Subcutaneous abdominal adipose tissue (tissue), 5 donors: ENCODE measurements around the gene MTRF1.

Experiments used
- H3K27ac ChIP-seq: one replicate; pipeline ENCODE4 v1.7.0; 2013; ENCODE audit warnings: low read depth, mild to moderate bottlenecking, inconsistent platforms, low read length, moderate library complexity
- H3K27me3 ChIP-seq, 5 donors: one replicate each; pipeline ENCODE4 v1.7.0; 2013; ENCODE audit warnings: low read length in 5 of 5, inconsistent platforms in 1 of 5; ENCODE audit not compliant: control insufficient read depth in 5 of 5, insufficient read depth in 4 of 5
- H3K36me3 ChIP-seq, 5 donors: one replicate each; pipeline ENCODE4 v1.7.0; 2013; ENCODE audit warnings: low read length in 5 of 5; ENCODE audit not compliant: control insufficient read depth in 5 of 5, insufficient read depth in 5 of 5
- H3K4me1 ChIP-seq, 5 donors: one replicate each; pipeline ENCODE4 v1.7.0; 2013; ENCODE audit warnings: low read length in 5 of 5, mild to moderate bottlenecking in 3 of 5, moderate library complexity in 1 of 5; ENCODE audit not compliant: control insufficient read depth in 5 of 5, insufficient read depth in 5 of 5
- H3K4me3 ChIP-seq, 5 donors: one replicate each; pipeline ENCODE4 v1.7.0; 2013; ENCODE audit warnings: low read length in 5 of 5, low read depth in 1 of 5
- H3K9ac ChIP-seq, 5 donors: one replicate each; pipeline ENCODE4 v1.7.0; 2013; ENCODE audit warnings: low read length in 5 of 5, mild to moderate bottlenecking in 4 of 5, moderate library complexity in 3 of 5
- H3K9me3 ChIP-seq, 5 donors: one replicate each; pipeline ENCODE4 v1.7.0; 2013; ENCODE audit warnings: low read length in 5 of 5; ENCODE audit not compliant: control insufficient read depth in 5 of 5
- donor health status: healthy.
- donor health status: healthy.
- donor health status: healthy.
- donor health status: healthy.
- donor health status: healthy.

MTRF1 gene

DNA sequence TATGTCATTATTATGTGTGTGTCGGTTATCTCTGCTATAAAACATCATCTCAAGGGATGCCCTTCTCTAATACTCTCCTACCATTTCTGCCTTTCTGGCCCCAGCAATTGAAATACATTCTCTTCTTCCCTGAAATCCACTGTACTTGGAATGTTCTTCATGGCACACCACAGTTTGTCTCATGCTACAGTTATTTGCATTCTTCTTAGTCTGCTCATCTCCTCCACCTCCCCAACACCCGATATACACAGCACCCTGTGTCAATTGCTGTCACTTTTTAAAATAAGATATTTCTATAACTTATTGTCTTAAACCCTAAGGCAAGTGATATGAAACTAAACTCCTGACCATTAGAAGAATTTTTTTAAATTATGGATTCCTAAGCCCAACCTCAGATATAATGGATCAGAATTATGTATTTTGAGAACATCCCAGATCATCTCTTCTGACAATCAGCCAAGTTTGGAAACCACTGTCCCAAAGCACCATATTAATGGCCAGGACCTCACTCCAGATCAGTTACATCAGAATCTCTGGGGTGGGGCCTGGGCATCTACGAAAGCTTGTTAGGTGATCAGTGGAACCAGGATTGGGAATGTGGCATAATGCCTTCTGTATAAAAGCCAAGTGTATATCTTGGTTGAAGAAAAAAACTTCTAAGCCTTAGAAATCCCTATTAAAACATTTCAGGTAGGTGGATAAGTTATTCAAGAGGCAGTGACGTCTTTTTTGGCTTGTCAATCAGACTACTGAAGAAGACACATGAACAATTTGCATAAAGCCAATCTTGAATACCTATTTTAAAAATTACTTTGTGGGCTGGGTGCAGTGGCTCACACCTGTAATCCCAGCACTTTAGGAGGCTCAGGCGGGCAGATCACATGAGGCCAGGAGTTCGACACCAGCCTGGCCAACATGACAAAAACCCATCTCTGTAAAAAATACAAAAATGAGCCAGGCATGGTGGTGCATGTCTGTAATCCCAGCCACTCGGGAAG, 39.0 kb downstream of the MTRF1 start:
- no peaks in the 10 kb centered on the region for H3K4me1 ChIP-seq
- H3K36me3 ChIP-seq, result peaks cover 0 to 19% (median 3%) of the 10 kb centered on the region in 5 donors
- H3K27me3 ChIP-seq, result no peaks in the 10 kb centered on the region
- H3K27ac ChIP-seq, result no peak overlapping the region
- no peak overlapping the region for H3K9ac ChIP-seq
- no peak overlapping the region for H3K4me3 ChIP-seq
- H3K9me3 ChIP-seq, result no peaks in the 10 kb centered on the region

DNA sequence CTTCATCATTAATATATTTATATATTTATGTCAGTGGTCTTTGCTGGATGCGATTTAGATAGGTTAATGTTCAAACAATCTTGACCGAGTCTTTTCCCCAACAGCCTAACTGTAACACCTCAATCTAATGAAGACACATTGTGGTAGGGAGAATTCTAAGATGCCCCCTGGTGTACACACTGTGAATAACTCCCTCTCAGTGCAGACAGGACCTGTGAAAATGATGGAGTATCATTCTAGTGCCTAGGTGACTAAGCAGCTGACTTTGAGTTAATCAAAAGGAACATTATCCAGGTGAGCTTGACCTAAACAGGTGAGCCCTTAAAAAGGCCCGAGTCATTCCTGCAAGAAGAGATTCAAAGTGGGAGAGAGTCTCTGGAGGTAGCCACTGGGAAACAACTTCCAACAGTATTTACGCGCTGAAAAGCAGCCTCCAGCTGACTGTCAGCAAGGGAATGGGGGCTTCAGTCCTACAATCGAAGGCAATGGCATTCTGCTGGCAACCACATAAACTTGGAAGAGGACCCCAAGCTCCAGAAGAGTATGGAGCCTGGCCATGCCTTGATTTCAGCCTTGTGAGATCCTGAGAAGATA, 41.0 kb downstream of the MTRF1 start:
- H3K36me3 ChIP-seq, result peaks cover 0 to 19% (median 3%) of the 10 kb centered on the region in 5 donors
- no peak overlapping the region for H3K4me3 ChIP-seq
- H3K9ac ChIP-seq, result no peak overlapping the region
- H3K4me1 ChIP-seq, result no peaks in the 10 kb centered on the region
- no peak overlapping the region for H3K27ac ChIP-seq
- H3K27me3 ChIP-seq, result no peaks in the 10 kb centered on the region
- no peaks in the 10 kb centered on the region for H3K9me3 ChIP-seq

DNA sequence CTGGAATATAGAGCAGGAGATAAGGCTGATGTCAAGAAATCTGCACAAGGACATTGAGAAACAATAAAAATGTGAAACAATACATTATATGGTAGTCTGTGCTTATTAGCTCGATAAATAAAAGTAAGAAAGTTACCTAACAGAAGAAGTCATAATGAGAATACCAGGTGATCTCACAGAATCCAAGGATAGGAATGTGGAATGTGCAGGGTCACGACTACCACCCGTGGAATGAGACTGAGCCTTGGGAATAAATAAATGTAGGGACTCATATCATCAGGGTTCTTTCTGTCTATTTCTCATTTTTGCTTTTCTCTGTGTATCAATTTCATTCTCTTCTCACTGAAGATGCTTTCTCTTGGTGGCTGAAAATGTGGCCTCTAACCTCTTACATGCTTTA, 43.0 kb downstream of the MTRF1 start:
- Histone ChIP-seq H3K4me1 (no peaks in the 10 kb centered on the region), H3K9me3 (no peaks in the 10 kb centered on the region), H3K4me3 (no peak overlapping the region), H3K9ac (no peak overlapping the region), H3K27ac (no peak overlapping the region), H3K27me3 (no peaks in the 10 kb centered on the region), H3K36me3 (peaks cover 0 to 10% (median 0%) of the 10 kb centered on the region in 5 donors)

DNA sequence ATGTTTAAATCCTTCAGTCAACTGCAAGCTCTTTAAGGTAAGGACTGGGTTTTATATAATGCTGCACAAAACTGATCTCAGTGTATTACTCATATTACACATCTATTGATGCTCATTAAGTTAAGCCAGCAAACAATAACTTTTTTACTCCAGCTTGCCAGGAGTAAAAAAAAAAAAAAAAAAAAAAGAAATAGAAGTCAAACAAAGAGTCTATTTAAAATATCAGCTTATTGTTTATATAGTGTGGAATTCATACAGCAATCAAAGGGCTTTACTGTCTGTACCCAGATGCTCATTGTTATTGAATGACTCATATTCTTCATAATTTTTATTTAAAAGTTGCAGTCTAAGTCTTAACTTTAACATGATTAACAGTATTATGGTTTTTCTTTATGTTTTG, 47.2 kb downstream of the MTRF1 start:
- Histone ChIP-seq H3K9me3 (no peaks in the 10 kb centered on the region), H3K4me3 (no peak overlapping the region), H3K36me3 (peaks cover 0 to 5% (median 0%) of the 10 kb centered on the region in 5 donors), H3K4me1 (no peaks in the 10 kb centered on the region), H3K9ac (no peak overlapping the region), H3K27ac (no peak overlapping the region), H3K27me3 (no peaks in the 10 kb centered on the region)

DNA sequence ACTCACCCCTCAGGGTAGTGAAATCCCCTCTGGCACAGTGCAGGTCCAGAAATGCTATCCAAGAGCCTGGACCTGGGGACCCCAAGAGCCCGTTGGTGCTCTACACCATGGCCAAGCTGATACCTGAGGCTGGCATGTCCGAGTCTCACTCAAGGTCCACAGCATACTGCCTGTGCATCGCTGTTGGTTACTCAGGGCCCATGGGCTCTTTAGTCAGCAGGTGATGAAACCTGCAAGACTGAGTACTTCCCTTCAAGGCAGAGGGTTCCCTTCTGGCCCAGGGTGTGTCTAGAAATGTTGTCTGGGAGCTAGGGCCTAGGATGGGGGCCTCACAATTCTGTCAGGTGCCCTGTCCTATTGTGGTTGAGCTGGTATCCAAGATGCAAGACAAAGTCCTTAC, 49.5 kb downstream of the MTRF1 start:
- Histone ChIP-seq H3K27me3 (no peaks in the 10 kb centered on the region), H3K9ac (no peak overlapping the region), H3K27ac (no peak overlapping the region)

DNA sequence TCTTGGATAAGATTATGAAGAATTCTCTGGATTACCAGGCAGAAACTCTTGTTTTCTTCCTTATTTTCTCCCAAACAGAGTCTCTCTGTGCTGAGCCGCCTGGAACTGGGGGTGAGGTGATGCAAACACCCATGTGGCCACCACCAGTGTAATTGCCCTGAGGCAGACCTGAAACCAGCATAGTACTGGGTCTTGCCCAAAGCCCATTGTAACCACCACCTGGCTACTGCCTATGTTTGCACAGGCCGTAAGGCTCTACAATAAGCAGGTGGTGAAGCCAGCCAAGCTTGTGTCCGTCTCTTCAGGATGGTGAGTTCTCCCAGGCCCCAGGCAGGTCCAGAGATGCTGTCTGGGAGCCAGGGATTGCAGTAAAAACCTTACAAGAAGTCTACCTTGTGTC, 50.1 kb downstream of the MTRF1 start:
- H3K4me1 ChIP-seq, result no peaks in the 10 kb centered on the region
- peaks cover 0 to 8% (median 0%) of the 10 kb centered on the region in 5 donors for H3K9me3 ChIP-seq
- no peak overlapping the region for H3K27ac ChIP-seq
- H3K36me3 ChIP-seq, result peaks cover 0 to 3% (median 0%) of the 10 kb centered on the region in 5 donors
- H3K4me3 ChIP-seq, result no peak overlapping the region
- H3K27me3 ChIP-seq, result no peaks in the 10 kb centered on the region
- H3K9ac ChIP-seq, result no peak overlapping the region

More for the DNA sequence above, 49.5 kb downstream of the MTRF1 start:
- Histone ChIP-seq H3K9me3 (peaks cover 0 to 3% (median 0%) of the 10 kb centered on the region in 5 donors), H3K4me1 (no peaks in the 10 kb centered on the region), H3K4me3 (no peak overlapping the region), H3K36me3 (peaks cover 0 to 3% (median 0%) of the 10 kb centered on the region in 5 donors)

DNA sequence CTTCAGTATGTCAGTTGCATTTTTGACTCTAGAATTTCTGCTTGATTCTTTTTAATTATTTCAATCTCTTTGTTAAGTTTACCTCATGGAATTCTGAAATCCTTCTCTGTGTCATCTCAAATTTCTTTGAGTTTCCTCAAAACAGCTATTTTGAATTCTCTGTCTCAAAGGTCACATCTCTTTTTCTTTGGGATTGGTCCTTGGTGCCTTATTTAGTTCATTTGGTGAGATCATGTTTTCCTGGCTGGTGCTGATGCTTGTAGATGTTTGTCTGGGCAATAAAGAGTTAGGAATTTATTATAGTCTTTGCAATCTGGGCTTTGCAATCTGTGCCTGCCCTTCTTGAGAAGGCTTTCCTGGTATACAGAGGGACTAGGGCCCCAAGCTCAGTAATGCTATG, 50.5 kb downstream of the MTRF1 start:
- Histone ChIP-seq H3K27ac (no peak overlapping the region), H3K9me3 (peaks cover 0 to 8% (median 0%) of the 10 kb centered on the region in 5 donors), H3K36me3 (peaks cover 0 to 3% (median 0%) of the 10 kb centered on the region in 5 donors)

DNA sequence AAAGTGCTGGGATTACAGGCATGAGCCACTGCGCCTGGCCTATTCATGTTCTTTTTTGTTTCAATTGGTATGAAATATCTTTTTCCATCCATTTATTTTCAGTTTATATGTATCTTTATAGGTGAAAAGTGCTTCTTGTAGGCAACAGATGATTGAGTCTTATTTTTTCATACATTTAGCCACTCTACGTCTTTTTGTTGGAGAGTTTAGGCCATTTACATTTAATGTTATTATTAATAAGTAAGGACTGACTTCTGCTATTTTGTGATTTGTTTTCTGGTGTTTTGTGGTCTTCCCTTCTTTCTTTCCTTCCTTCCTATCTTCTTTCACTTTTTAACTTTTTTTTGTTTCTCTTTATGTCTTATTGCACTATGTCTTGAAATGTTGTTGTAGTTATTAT, 52.3 kb downstream of the MTRF1 start:
- Histone ChIP-seq H3K4me1 (no peaks in the 10 kb centered on the region), H3K27ac (no peak overlapping the region), H3K4me3 (no peak overlapping the region), H3K9me3 (peaks cover 0 to 10% (median 0%) of the 10 kb centered on the region in 5 donors), H3K9ac (no peak overlapping the region), H3K36me3 (peaks cover 0 to 3% (median 0%) of the 10 kb centered on the region in 5 donors), H3K27me3 (no peaks in the 10 kb centered on the region)

More for the DNA sequence above, 50.5 kb downstream of the MTRF1 start:
- H3K4me1 ChIP-seq, result no peaks in the 10 kb centered on the region
- H3K4me3 ChIP-seq, result no peak overlapping the region
- no peak overlapping the region for H3K9ac ChIP-seq
- H3K27me3 ChIP-seq, result no peaks in the 10 kb centered on the region

DNA sequence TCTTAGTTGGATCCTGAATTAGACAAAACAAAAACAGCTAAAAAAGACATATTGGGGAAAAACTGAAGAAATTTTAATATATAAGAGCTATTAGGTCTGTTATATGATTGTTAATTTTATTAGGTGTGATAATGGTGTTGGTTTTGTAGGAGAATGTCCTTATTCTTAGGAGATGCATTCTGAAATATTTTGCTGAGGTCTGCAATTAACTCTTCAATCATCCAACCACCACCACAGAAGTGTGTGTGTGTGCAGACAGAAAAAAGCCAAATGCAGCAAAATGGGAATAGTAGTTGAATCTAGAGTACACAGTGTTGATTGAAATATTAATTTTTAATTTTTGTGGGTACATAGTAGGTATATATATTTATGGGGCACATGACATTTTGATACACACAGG, 56.9 kb downstream of the MTRF1 start:
- Histone ChIP-seq H3K27ac (no peak overlapping the region), H3K36me3 (no peaks in the 10 kb centered on the region), H3K9me3 (peaks cover 0 to 10% (median 0%) of the 10 kb centered on the region in 5 donors), H3K4me3 (no peak overlapping the region), H3K4me1 (no peaks in the 10 kb centered on the region), H3K9ac (no peak overlapping the region), H3K27me3 (no peaks in the 10 kb centered on the region)

DNA sequence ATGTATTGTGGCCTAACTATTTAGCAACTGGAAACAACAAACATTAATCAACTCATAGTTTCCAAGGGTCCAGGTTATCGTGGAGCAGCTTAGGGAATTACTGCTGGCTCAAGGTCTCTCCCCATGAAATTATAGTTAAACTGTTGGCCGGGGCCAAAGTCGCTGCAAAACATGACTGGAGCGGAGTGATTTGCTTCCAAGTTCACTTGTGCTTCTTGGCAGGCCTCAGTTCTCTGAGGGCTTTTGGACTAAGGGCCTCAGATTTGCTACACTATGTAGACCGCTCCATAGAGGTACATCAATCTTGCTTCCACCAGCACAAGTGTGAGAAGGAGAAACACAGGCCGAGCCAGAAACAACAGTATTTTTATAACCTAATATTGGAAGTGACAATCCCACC, 59.6 kb downstream of the MTRF1 start:
- no peak overlapping the region for H3K27ac ChIP-seq

More for the DNA sequence above, 59.6 kb downstream of the MTRF1 start:
- Histone ChIP-seq H3K27me3 (no peaks in the 10 kb centered on the region), H3K4me3 (no peak overlapping the region), H3K4me1 (no peaks in the 10 kb centered on the region), H3K9ac (no peak overlapping the region), H3K9me3 (peaks cover 0 to 7% (median 0%) of the 10 kb centered on the region in 5 donors), H3K36me3 (no peaks in the 10 kb centered on the region)
